ENCODE data around the gene SPTBN1. TPM values are rescaled to one million over a fixed set of nuclear protein-coding genes. Genes with fewer than 3 reads are reported as not detected.

SPTBN1 gene
- total RNA-seq, 1 experiment from 2014 or later = 34.9 TPM

DNA sequence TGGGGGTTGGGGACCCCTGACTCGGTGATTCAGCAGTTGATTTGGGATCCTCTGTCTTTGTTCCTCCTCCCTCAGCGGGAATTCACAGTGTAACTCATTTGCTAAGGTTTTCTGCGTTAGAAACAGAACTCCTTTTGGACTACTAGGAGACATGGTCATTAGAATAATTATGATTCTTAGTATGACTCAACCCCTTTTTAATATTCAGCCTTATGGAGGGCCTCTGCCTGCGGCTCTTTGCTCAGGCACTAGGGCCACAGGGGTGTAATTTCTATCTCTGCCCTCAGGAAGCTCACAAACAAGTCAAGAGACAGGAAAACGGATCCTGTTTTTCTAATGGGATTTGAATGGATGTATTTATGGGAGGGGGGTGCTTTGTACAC, 117.4 kb downstream of the SPTBN1 start:
- no peak for DNase-seq (ENCODE audit: low spot score)

DNA sequence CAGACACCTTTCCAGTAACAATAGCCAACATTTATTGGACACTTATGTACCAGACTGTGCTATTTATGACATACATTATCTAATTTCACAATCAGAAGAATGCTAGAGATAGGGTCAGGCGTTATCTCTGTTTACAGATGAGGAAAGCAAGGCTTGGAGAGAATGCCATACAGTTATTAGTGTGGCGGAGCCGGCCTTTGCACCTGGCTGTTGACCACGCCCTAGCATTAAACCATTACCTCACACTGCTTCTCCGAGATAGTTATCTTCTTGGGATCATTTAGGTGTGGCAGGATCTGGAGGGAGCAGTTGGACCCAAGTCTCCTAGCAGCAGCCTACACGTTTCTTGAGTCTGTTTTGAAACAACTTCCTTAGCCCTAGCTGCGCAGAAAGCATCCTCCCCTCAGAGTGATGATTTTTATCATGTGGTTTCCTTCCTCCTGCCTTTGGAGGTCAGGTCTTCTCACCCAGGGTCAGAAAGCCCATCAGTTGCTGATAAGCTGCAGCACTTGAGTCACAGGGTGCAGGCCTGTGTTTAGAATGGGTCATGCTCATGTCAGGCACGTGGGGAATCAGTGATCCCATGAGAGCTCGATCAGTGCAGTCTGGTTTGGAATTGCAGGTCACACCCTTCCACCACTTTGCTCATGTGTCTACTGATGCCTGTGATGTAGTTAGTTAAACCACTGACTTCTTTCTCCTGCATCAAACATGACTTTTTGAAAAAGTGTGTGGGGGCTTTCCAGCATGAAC, 118.2 kb downstream of the SPTBN1 start:
- DNase-seq (ENCODE audit: low spot score) = no peak

DNA sequence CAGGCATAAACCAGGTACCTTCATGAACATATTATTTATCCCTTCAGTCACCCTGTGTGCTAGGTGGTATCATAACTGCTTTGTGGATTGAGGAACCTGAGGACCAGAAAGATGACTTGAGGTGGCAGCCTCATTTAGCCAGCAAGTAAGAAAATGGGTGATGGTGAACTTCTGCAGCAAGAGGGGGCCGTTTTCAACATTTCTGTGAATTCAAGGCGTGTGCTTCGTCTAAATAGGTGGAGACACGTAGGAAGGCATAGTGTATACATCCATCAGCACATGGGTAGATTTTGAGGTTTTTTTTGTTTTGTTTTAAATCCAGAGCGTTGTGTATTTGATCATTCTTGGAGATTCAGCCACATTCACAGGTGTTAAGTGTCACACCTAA, 118.7 kb downstream of the SPTBN1 start:
- no peak for DNase-seq (ENCODE audit: low spot score)

DNA sequence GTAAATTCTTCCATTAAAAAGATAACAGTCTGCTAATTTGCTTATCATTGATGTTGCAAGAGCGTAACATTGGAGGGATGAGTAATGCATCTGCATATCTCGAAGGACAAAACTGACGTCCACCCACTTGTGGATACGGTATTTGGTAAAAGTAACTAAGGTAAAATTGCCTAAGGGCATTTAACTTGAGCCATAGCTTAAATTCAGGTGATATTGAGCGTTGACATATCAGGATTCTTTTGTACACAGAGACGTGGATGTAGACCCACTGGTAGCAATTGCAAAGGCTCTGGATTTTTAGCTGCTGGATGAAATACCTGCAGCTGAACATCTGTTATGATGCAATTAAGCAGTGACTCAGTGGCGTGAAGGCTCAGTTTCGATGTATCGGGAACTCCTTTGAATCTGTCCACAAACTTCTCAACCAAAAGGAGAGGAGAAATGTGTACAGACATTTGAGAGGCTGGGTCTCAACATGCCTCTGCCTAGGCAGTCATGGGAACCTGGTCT, 119.3 kb downstream of the SPTBN1 start:
- no peak for DNase-seq (ENCODE audit: low spot score)

DNA sequence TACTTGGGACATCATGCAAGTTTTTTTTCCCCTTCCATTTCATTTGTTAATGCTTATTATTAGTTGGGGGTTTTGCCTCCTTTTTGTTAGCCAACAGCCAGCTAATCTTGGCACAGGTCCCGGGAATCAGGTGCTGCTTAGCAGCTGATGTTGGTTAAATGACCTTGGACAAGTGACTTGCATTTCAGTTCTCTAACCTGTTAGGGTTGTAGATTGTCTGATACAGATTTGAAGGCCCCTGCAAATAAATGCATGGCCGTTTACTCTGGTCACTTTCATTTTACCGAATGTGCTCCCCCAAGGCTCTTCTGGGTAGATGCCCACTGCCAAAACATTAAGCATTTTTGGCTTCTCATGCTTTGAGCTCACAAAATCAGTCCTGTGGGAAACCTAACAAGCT, 120.9 kb downstream of the SPTBN1 start:
- no peak for DNase-seq (ENCODE audit: low spot score)

DNA sequence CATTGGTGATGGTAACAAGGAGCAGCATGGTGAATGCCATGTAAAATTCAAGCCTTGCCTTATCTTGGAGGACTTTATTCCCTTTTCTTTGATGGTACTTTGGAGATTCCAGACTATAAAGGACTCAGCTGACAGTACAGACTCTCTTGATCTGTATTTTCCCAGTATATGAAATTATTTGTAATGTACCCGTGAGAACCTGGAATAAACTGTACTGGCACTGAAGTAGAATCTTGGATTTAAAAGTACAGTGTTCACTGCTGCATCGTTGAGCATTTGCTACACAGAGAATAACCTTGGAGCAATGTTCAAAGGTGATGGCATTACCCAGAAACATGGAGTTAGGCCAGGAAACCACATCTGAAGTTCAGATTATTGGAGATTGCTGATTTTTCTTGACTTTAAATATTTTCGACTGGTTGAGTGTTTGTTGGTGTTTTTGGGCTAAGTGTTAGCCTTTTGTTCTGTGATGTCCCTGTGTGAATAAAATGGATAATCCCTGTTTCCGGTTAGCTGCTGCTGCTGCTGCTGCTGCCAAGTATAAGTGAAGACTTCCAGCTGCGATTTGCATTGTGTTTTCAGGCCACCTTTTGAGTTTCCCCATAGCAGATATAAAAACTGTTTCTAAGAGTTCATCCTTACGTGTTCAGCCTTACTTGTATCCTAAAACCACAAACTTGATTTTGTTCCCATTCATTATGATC, 122.0 kb downstream of the SPTBN1 start:
- DNase-seq (ENCODE audit: low spot score) = no peak

DNA sequence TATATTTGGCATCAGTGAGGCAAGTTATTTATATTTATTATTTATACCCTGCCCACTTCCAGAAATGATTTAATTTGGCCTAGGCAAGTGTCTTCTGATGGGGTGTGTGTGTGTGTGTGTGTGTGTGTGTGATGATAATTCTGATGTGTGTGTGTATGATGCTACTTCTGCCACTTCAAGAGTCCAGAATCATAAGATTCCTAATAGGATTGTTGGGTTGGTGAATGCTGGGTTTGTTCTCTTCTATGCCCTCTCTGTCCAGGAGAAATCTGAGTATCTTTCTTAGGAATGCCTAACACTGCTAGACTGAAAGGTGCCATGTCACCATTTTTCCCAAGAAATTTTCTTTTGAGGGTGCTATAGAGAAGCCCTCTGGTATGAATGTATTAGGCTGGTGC, 122.5 kb downstream of the SPTBN1 start:
- DNase-seq (ENCODE audit: low spot score) = no peak

DNA sequence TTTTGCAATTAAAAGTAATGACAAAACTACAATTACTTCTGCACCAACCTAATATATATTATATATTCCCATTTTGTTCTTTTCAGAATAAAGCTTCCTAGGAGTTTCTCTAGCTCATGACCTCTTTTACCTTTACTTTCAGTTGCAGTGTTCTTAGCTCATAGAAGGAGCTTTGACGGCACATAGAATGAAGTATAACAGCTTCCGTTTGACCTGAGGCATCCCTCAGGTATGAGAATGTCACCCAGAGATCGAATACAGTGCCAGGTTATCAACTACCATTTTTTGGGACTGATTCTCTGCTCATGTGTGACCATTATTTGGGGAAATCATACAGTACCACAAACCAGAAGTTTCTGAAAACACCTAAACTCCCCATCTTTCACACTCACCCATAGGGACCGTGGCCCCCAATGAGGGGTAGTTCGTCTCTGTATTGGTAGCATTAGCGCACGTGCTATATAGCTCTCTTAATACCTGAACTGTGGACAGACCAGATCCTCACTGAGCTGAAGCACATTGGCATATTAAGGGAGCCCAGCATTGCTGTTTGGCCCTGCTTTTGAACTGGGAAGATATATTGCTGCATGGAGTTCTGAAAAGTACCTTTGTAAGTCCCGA, 123.0 kb downstream of the SPTBN1 start:
- no peak for DNase-seq (ENCODE audit: low spot score)

DNA sequence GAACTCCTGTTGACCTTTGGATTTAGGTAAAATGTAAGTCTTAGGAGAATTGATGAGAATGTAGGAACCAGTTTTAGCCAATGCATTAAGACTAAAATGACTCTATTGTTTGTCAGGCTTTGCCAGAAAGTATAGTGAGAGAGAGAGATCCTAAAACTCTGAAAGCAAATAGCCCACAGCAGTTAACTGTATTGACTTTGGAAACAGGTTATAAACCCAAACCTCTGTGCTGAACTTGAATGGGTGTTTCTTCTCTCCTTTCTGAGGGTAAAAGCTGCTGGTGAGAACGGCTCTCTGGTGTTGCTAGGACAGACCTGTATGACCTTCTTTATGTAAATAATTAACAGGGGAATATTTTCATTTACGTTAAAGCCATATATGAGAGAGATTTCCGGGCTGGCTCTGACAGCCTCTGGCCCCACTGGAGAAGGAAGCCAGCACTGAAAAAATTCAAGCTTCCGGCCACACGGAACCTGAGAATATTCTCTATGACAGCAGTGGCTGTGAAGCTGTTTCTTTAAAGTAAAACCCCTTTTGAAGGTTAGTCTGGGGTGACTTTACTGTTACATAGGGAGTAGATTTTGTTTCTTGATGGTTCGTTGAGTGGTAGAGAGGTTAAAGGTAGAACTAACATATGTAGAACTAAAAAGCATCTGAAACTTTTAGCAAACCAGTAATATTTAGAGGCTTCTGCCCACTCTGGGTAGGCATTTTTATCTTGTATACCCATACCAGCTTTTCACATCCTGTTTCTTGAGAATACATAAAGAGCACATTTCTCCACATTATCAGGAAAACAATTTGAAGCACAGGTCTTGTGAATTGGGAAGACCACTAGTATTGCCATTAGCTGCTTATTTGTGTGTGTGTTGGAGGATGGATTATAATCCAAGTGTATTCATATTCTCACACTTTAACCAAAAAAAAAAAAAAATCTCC, 123.8 kb downstream of the SPTBN1 start:
- DNase-seq (ENCODE audit: low spot score) = no peak

DNA sequence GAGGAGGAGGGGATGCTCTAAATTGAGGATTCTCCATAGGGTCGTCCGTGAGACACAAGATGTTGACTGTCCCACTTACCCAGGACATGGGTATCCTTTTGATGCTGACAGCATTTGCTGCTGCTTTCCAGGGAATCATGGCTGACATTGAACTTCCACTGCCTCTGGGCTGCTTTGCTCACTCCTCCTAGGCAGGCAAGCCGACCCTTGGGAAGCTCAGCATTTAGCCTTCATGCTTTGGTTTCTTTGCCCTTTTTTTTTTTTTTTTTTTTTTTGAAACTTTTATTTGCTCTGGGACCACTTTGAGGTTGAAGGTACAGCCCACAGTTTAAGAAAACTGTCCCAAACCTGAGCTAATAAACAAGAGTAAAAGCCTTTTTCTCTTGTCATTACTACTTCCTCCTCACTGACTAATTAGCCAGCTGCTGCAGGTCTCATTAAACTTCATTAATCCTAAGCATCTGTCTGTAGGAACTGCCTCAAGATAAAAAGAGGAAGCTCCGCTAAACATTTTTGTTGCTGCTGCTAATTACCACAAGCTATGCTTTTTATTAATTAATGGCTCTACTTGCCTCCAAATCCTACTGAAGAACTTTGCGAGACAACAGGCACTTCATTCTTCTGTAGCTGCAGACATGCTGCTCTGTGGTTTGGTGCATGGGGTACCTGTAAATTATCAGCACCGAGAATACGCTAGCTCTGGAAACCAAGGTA, 125.4 kb downstream of the SPTBN1 start:
- no peak for DNase-seq (ENCODE audit: low spot score)

DNA sequence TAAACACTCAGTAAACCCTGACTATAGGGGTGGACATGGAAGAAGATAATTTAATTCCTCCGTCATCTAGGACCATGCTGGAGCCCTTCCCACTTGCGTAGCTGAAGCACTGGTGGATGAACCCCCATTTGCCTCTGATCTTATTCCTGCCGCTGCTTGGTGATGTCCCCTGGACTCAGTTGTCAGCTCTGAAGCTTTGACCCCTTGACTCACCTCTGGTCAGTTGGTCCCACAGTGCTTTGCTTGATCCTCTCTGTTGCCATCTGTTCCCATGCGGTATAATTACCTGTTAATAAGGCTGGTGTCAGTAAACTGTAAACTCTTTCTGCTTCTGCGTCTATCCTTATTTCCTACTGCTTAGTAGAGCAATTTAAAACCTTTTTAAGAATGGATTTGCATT, 126.9 kb downstream of the SPTBN1 start:
- no peak for DNase-seq (ENCODE audit: low spot score)

DNA sequence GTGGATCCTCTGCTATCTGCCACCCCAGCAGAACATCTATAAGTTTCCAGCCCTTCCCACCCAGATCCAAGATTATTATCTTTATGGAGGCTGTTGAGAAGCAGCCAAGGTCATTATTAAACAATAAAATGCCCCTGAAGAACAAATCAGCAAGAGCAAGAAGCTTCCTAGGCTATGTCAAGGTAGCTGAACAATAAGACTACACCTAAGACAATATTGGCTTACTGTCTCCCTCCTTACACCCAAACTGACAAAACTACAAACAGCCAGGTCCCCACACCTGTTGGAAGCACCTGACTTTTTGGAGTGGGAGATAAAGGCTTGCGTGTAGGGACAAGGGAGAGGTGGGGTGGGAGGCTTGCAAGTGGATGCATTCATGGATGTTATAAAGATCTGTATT, 128.5 kb downstream of the SPTBN1 start:
- no peak for DNase-seq (ENCODE audit: low spot score)

DNA sequence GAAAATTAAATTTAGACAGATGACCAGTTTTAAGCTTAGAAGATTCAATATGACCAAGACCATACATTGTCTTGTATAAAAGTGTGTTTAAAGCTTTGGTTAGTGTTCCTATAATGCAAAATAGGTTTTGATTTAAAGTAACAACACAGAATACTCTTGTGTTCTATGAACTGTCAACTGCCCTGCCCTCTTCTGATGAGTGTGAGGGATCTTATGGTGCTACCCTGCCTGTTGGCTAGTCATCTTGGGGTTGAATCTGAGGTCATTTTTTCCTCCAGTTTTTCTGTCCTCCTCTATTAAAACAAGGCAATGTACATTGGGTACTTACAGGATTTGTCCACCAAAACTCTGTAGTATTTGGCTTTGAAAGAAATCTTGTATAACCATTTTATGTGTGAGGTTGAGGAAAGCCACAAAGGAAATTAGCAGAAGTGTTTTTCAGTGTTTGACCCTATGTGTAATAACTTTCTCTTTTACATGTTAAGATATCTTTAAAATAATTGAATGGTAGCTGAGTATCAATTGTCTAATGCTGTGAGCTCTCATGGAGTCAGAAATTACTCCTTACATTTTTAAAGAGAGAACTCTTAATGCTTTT, 129.1 kb downstream of the SPTBN1 start:
- DNase-seq (ENCODE audit: low spot score) = no peak

DNA sequence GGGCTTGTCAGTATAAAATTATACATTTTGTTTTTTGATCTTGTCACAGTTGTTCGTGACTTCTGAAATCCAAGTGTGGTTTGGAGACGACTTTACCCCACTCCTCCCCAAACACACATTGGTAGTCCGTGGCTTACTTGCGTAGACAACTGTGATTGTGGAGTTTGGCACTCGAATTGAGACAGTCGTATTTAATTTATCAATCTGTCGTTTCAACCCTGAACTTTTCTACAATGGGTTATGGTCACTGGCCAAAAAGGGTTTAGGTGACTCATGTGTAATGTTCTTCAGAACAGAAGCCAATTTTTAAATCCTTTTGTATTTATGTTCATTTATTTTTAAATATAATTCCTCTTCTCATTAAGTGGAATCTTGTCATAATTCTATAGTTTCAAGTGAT, 129.9 kb downstream of the SPTBN1 start:
- DNase-seq (ENCODE audit: low spot score) = no peak

DNA sequence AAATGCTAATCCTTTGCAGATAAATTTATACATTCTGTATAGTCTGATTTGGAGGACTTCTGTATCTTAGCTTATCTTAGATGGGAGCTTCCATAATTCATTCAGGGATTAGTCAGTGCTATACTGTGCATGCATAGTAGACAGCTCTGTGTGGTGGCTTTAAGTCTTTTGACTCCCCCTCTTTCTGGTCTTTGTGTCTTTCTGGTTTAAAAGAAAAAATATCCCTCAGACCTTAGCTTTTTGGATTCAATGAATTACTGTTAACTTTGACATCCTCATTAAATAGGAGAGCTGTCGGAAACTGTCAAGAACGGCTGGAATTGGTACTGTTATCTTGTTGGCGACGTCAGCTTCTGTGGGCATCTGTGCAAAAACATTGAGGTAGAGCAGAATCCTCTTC, 130.4 kb downstream of the SPTBN1 start:
- no peak for DNase-seq (ENCODE audit: low spot score)

DNA sequence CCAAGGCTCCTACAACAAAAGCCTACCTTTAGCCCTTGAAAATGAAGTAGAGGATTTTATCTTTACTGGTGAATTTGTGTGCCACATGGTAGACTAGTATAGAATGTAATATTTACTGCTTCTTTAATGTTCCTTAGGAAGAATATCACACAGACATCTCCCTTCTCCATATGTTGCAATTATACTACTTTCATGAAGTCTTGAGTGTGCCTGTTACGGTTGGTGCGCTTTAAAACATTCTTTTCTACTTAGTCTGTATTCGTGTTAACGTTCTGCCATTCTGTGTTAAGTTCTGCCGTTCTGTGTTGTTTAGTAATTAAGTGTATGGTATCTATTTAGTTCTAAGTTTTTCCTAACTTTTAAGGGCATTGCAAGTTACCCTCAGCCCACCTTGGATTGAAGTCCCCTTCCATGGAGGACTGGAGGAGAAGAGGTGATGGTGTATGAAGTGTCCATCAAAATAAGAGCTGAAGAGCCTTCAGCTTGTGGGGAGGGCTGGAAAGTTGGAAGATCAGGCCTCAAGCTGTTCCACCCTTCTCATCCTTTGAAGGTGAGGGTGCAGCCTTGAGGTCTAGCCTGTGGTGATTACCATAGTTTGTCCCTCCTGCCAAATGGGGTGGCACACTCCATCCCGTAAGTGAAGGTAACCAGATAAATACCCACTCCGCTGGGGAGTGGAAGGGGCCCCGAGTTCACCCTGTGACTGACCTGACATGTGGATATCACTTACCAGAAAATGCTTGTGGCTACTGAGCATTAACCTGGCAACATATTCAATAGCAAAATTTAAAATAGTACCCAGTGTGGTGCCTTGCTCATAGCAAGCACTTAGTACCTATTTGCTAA, 131.3 kb downstream of the SPTBN1 start:
- no peak for DNase-seq (ENCODE audit: low spot score)

DNA sequence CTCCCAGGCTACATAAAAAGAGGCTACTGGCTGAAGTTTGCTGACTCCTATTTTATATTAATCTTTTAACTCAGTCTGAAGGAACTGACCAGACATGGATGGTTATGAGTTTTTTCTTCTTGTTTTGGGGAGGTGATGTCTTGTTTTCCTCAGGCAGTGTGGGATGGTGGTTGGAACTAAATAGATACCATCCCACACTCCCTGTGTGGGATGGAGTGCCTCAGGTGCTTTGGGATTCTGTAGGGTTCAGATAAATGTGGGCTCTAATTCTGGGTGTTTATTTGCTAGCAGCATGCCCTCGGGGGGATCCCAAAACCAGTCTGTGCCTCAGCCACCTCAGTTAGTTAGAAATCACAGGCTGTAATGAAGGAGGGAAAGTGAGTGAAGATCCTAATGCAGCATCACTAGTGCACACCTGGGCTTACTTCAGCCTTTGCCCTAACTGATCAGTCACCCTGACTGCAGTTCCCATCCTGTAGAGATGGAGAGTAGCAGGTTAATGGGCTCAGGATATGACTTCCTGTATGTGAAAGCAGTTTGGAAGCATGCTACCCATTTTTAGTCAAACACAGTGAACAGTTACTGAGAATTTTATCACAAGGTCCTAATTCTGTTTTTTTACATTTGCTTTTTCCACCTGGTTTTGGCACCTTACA, 132.2 kb downstream of the SPTBN1 start:
- DNase-seq (ENCODE audit: low spot score) = no peak

DNA sequence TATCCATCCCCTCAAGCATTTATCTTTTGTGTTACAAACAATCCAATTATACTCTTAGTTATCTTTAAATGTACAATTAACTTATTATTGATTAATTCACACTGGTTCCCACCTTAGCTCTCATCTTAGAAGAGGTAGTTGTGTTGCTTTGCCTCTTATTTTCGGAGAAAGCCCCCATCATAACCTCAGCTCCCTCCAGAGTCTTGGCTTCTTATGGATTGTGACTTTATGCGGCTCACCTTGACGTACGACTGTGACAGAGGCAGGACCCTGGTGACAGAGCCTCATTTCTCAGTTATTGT, 132.9 kb downstream of the SPTBN1 start:
- DNase-seq (ENCODE audit: low spot score) = no peak

All from H4 (cell line).